Tibial nerve (tissue), 3 donors: Measurements from ENCODE around the gene PRR22.

ENCODE experiments used
- POLR2A ChIP-seq, 2 donors: fragments of 450-650 bp; IDR thresholded peaks; one replicate each; pipeline ENCODE4 v1.6.1; 2017; ENCODE audit warnings: antibody characterized with exemption in 2 of 2, mild to moderate bottlenecking in 2 of 2, moderate library complexity in 2 of 2
- TF ChIP-seq, protein P1 (sequence below), 5 experiments: fragments of 200-600 bp in 3 of 5; fragments of 450-650 bp in 2 of 5; sonication (generic) in 3 of 5; IDR thresholded peaks; one replicate each; pipeline ENCODE4 v1.5.1; 2016 to 2019; ENCODE audit warnings: antibody characterized with exemption in 5 of 5, mild to moderate bottlenecking in 3 of 5, moderate library complexity in 2 of 5

DNA sequence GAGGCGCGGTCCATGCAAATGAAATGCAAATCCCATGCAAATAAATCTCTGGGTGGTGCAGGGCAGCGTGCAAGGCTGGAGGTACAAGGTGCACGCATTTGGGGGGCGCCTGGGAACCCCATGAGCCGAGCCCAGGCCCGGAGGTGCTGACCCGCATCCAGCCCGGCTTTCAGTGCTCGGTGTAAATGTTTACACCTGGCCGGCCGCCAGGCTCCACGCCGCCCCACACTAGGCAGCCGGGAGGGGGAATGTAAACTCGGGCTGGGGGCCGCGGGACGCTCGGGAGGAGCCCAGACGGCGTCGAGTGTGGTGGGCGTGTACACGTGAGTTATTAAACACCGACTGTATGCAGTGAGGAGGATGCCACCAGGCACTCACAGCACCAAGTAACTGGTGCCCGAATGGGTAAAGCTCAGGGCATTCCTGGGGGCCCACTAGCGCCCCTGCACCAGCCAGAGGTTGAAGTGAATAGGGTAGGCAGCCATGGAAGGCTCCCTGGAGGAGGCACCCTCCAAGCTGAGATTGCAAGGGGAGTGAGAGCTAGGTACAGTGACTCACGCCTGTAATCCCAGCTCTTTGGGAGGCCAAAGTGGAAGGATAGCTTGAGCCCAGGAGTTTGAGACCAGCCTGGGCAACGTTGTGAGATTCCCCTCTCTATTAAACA, 37.8 kb upstream of the PRR22 start:
- TF ChIP-seq, protein P1, sequence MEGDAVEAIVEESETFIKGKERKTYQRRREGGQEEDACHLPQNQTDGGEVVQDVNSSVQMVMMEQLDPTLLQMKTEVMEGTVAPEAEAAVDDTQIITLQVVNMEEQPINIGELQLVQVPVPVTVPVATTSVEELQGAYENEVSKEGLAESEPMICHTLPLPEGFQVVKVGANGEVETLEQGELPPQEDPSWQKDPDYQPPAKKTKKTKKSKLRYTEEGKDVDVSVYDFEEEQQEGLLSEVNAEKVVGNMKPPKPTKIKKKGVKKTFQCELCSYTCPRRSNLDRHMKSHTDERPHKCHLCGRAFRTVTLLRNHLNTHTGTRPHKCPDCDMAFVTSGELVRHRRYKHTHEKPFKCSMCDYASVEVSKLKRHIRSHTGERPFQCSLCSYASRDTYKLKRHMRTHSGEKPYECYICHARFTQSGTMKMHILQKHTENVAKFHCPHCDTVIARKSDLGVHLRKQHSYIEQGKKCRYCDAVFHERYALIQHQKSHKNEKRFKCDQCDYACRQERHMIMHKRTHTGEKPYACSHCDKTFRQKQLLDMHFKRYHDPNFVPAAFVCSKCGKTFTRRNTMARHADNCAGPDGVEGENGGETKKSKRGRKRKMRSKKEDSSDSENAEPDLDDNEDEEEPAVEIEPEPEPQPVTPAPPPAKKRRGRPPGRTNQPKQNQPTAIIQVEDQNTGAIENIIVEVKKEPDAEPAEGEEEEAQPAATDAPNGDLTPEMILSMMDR (IDR thresholded peaks at IDR 0.05) = no peak
- no peak for TF ChIP-seq POLR2A (IDR thresholded peaks at IDR 0.05)
